Kasumi-1 (cell line): ENCODE results near the gene NPDC1.
"Not testable (repeated sequence)": the region's sequence is repeated elsewhere in the genome, so short reads cannot be mapped to it uniquely, and the experiment has no call there.

Experiments
- DNase-seq, 2 experiments: peaks; one replicate each; lab custom pipeline; 2025; lab: John Stamatoyannopoulos, UW

Gene NPDC1

GRCh38 chr9:137075275-137075775, 29.3 kb upstream of the NPDC1 start:
- no peak for DNase-seq

- no peak for DNase-seq
Measured at GRCh38 chr9:137074657-137075274, 28.8 kb upstream of the NPDC1 start.

- no peak for DNase-seq
Measured at GRCh38 chr9:137073992-137074399, 28.0 kb upstream of the NPDC1 start.

- DNase-seq, result no peak
Measured at GRCh38 chr9:137071282-137071681, 25.3 kb upstream of the NPDC1 start.

GRCh38 chr9:137070906-137071275, 24.9 kb upstream of the NPDC1 start:
- no peak for DNase-seq

GRCh38 chr9:137070201-137070905, 24.4 kb upstream of the NPDC1 start, which contains the start of gene SAPCD2:
Gene SAPCD2, minus strand, starts transcription at chr9:137070557. Its CDS starts 97 bp downstream, at chr9:137070460.
- peak; percentile 84 to 86 for DNase-seq

- DNase-seq, result no peak
Measured at GRCh38 chr9:137069508-137070091, 23.6 kb upstream of the NPDC1 start.

GRCh38 chr9:137068539-137069507, 22.8 kb upstream of the NPDC1 start:
- no peak for DNase-seq

GRCh38 chr9:137067860-137068538, 22.0 kb upstream of the NPDC1 start:
- peak; percentile 65 to 82 for DNase-seq

- DNase-seq, result no peak
Measured at GRCh38 chr9:137066096-137066861, 20.3 kb upstream of the NPDC1 start.

- DNase-seq, result no peak
Measured at GRCh38 chr9:137065336-137065967, 19.5 kb upstream of the NPDC1 start.

GRCh38 chr9:137064880-137065164, 18.8 kb upstream of the NPDC1 start:
- no peak for DNase-seq

GRCh38 chr9:137064027-137064879, 18.3 kb upstream of the NPDC1 start:
- DNase-seq, result peak in 1 of 2 experiments; percentile 33

- no peak for DNase-seq
Measured at GRCh38 chr9:137063311-137064026, 17.5 kb upstream of the NPDC1 start.

GRCh38 chr9:137062798-137063197, 16.8 kb upstream of the NPDC1 start:
- DNase-seq, result not testable (repeated sequence)

GRCh38 chr9:137062384-137062783, 16.4 kb upstream of the NPDC1 start:
- DNase-seq, result no peak

- no peak for DNase-seq
Measured at GRCh38 chr9:137058521-137059234, 12.7 kb upstream of the NPDC1 start.

- no peak for DNase-seq
Measured at GRCh38 chr9:137057545-137057944, 11.6 kb upstream of the NPDC1 start.
